ENCODE data around the gene KARS1.

KARS1 gene

GRCh38 chr16:75635036-75635435 lies 12.4 kb downstream of the KARS1 start:
- Histone ChIP-seq H3F3A (ENCODE audit: insufficient read depth, low read length) (no peaks in the 10 kb centered on the region), H3K27ac (ENCODE audit: low read depth, low read length, poor library complexity, severe bottlenecking) (no peak overlapping the region), H3K4me1 (ENCODE audit: insufficient read depth, low read length, severe bottlenecking) (no peaks in the 10 kb centered on the region), H3K9me2 (ENCODE audit: low read depth, low read length) (no peaks in the 10 kb centered on the region), H4K20me1 (ENCODE audit: insufficient read depth, low read length) (no peaks in the 10 kb centered on the region), H3K79me2 (ENCODE audit: insufficient read depth, low read length) (no peaks in the 10 kb centered on the region), H3K4me3 (ENCODE audit: low read depth, low read length, poor library complexity, severe bottlenecking) (no peak overlapping the region), H3K36me3 (ENCODE audit: insufficient read depth, low read length) (peaks cover 92% of the 10 kb centered on the region), H3K9me3 (ENCODE audit: low read length) (no peaks in the 10 kb centered on the region), H3K4me2 (ENCODE audit: low read length) (no peak overlapping the region), H3K9ac (ENCODE audit: low read length) (no peak overlapping the region), H3K27me3 (ENCODE audit: insufficient read depth, low read length) (no peaks in the 10 kb centered on the region), H2AFZ (ENCODE audit: low read length) (no peak overlapping the region)
- TF ChIP-seq, protein P1, sequence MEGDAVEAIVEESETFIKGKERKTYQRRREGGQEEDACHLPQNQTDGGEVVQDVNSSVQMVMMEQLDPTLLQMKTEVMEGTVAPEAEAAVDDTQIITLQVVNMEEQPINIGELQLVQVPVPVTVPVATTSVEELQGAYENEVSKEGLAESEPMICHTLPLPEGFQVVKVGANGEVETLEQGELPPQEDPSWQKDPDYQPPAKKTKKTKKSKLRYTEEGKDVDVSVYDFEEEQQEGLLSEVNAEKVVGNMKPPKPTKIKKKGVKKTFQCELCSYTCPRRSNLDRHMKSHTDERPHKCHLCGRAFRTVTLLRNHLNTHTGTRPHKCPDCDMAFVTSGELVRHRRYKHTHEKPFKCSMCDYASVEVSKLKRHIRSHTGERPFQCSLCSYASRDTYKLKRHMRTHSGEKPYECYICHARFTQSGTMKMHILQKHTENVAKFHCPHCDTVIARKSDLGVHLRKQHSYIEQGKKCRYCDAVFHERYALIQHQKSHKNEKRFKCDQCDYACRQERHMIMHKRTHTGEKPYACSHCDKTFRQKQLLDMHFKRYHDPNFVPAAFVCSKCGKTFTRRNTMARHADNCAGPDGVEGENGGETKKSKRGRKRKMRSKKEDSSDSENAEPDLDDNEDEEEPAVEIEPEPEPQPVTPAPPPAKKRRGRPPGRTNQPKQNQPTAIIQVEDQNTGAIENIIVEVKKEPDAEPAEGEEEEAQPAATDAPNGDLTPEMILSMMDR (IDR thresholded peaks at IDR 0.05; ENCODE audit: low read length), result no peak
- no peak for TF ChIP-seq EZH2 (IDR thresholded peaks at IDR 0.05; ENCODE audit: borderline replicate concordance, low read length)

GRCh38 chr16:75632857-75633256 lies 14.6 kb downstream of the KARS1 start:
- Histone ChIP-seq H3K9me2 (ENCODE audit: low read depth, low read length) (no peaks in the 10 kb centered on the region), H4K20me1 (ENCODE audit: insufficient read depth, low read length) (no peaks in the 10 kb centered on the region), H3K27ac (ENCODE audit: low read depth, low read length, poor library complexity, severe bottlenecking) (no peak overlapping the region), H3K79me2 (ENCODE audit: insufficient read depth, low read length) (no peaks in the 10 kb centered on the region), H3K4me1 (ENCODE audit: insufficient read depth, low read length, severe bottlenecking) (no peaks in the 10 kb centered on the region), H3K27me3 (ENCODE audit: insufficient read depth, low read length) (no peaks in the 10 kb centered on the region), H3K4me2 (ENCODE audit: low read length) (no peak overlapping the region), H3F3A (ENCODE audit: insufficient read depth, low read length) (no peaks in the 10 kb centered on the region), H3K4me3 (ENCODE audit: low read depth, low read length, poor library complexity, severe bottlenecking) (no peak overlapping the region), H3K9me3 (ENCODE audit: low read length) (no peaks in the 10 kb centered on the region), H3K36me3 (ENCODE audit: insufficient read depth, low read length) (peaks cover 95% of the 10 kb centered on the region), H3K9ac (ENCODE audit: low read length) (no peak overlapping the region), H2AFZ (ENCODE audit: low read length) (no peak overlapping the region)
- TF ChIP-seq, protein P1 (IDR thresholded peaks at IDR 0.05; ENCODE audit: low read length), result no peak
- TF ChIP-seq EZH2 (IDR thresholded peaks at IDR 0.05; ENCODE audit: borderline replicate concordance, low read length), result no peak

DNA sequence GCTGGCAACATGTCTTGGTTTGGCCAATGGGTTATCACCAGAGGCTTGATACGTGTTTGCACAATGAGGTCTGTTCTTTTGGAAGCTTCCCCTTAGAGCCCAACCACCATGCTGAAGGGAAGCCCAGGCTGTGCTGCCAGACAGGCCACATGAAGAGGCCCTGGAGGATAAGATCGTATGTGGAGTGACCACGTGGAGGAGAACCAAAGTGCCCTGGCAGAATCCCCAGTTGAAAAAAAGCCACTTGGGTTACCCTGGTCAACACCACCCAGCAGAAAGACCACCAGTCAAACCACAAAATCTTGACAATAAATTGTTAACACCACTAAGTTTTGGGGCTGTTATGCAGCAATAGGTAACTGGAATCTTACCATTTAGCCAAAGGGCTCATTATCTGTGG lies 17.4 kb downstream of the KARS1 start:
- peaks cover 93% of the 10 kb centered on the region for H3K36me3 ChIP-seq (ENCODE audit: insufficient read depth, low read length)
- no peaks in the 10 kb centered on the region; the same call in 1 of the 2 replicates for H3F3A ChIP-seq (ENCODE audit: insufficient read depth, low read length)
- TF ChIP-seq EZH2 (IDR thresholded peaks at IDR 0.05; ENCODE audit: borderline replicate concordance, low read length), result no peak
- TF ChIP-seq, protein P1 (IDR thresholded peaks at IDR 0.05; ENCODE audit: low read length), result no peak
- H2AFZ ChIP-seq (ENCODE audit: low read length), result no peak overlapping the region
- H3K9me2 ChIP-seq (ENCODE audit: low read depth, low read length), result no peaks in the 10 kb centered on the region
- H3K79me2 ChIP-seq (ENCODE audit: insufficient read depth, low read length), result no peaks in the 10 kb centered on the region
- H3K27me3 ChIP-seq (ENCODE audit: insufficient read depth, low read length), result no peaks in the 10 kb centered on the region
- no peak overlapping the region for H3K4me2 ChIP-seq (ENCODE audit: low read length)
- no peak overlapping the region for H3K9ac ChIP-seq (ENCODE audit: low read length)
- H3K4me1 ChIP-seq (ENCODE audit: insufficient read depth, low read length, severe bottlenecking), result no peaks in the 10 kb centered on the region
- H3K4me3 ChIP-seq (ENCODE audit: low read depth, low read length, poor library complexity, severe bottlenecking), result no peak overlapping the region
- no peaks in the 10 kb centered on the region for H4K20me1 ChIP-seq (ENCODE audit: insufficient read depth, low read length)
- no peaks in the 10 kb centered on the region for H3K9me3 ChIP-seq (ENCODE audit: low read length)
- no peak overlapping the region for H3K27ac ChIP-seq (ENCODE audit: low read depth, low read length, poor library complexity, severe bottlenecking)
